ENCODE data around the gene PYDC2. TPM values are rescaled to one million over a fixed set of nuclear protein-coding genes. Genes with fewer than 3 reads are reported as not detected.

Gene PYDC2
- total RNA-seq, 2 experiments from 2014 or later = not detected

DNA sequence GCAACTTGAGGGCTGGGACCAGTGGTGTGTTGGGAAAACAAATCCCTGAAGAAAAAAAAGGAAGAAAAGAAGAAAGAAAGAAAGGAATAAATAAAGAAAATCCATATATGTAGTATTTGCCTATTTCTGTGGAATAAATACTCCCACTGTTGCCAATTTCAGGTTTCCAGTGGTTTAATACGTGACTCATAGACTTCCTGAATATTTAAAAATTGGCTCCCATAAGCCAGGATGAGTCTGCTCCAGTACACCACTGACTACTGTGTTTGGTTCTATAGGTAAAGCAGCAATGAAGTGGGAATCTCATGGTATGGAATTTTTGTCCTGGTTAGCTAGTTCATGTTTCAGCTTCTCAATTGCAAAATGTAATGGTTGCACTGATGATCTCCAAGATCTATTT, 31.6 kb downstream of the PYDC2 start:
- no peaks in the 10 kb centered on the region for H3K27me3 Mint-ChIP-seq
- no peak for DNase-seq
- no peak overlapping the region for H3K27ac Mint-ChIP-seq
- ATAC-seq (ENCODE audit: low read depth) = no peak
- peaks cover 2% of the 10 kb centered on the region for H3K9me3 Mint-ChIP-seq
- no peaks in the 10 kb centered on the region for H3K4me1 Mint-ChIP-seq
- POLR2A ChIA-PET = no interaction called here
- H3K36me3 Mint-ChIP-seq = no peaks in the 10 kb centered on the region
- H3K4me3 Mint-ChIP-seq = no peak overlapping the region

DNA sequence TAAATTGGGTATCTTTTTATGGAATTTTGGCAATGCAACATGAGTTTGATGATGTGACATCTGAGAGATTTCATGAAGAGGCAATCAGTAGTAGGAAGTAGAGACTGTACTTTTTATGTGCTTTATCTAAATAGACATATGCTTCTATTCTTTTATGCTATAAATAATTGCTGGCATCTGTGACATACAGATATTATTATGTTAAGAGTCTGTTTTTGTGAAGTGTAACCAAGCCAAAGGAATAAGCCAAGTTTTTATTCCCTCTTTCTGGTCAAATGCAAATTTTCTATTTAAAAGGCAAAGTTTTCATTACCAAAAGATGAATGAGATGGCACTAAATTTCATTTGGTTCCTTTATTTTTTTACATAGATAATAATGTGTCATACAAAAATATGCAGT, 32.4 kb downstream of the PYDC2 start:
- DNase-seq (no peak), ATAC-seq (ENCODE audit: low read depth) (no peak)
- Mint-ChIP-seq H3K4me3 (no peak overlapping the region), H3K27me3 (no peaks in the 10 kb centered on the region), H3K27ac (no peak overlapping the region), H3K36me3 (no peaks in the 10 kb centered on the region), H3K9me3 (peaks cover 1% of the 10 kb centered on the region), H3K4me1 (no peaks in the 10 kb centered on the region)
- POLR2A ChIA-PET = no interaction called here

DNA sequence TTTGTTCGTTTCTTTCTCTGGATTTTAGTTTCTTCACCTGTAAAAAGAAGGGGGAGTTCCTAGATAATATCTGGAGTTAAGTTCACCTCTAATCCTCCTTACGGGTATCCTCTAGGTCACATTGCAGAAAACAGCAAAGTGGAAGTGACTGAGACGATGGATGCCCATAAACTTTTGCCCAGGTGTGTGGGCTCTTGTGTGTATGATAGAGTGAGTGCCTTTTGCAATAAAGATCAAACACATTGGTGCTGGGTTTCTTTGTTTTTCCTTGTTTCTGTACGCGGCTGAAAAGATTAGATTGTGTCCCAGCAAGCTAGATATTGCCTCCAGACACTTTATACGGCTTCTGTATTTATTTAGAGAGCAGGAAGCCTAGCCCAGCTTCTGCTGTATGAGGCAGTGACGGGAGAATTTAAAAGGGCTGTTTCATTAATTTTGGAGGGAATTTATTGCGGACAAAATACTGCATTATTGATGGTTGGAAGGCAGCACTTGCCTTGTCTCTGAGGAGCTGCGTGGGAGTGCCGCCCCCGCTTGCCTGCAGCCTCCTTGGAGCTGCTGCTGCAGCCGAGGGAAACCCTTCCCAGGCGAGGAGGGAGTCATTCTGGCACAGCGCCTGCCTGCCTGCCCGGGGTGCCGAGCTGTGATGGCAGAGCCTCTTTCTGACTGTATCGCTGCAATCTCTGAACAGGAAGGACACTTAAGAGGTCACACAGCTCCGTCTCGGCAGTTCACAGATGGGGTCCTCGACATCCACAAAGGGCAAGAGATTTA, 38.5 kb downstream of the PYDC2 start:
- Mint-ChIP-seq H3K27ac (no peak overlapping the region), H3K9me3 (peaks cover 2% of the 10 kb centered on the region), H3K36me3 (no peaks in the 10 kb centered on the region), H3K27me3 (no peaks in the 10 kb centered on the region), H3K4me1 (no peaks in the 10 kb centered on the region), H3K4me3 (no peak overlapping the region)
- ATAC-seq (ENCODE audit: low read depth) (no peak), DNase-seq (no peak)
- POLR2A ChIA-PET = no interaction called here

DNA sequence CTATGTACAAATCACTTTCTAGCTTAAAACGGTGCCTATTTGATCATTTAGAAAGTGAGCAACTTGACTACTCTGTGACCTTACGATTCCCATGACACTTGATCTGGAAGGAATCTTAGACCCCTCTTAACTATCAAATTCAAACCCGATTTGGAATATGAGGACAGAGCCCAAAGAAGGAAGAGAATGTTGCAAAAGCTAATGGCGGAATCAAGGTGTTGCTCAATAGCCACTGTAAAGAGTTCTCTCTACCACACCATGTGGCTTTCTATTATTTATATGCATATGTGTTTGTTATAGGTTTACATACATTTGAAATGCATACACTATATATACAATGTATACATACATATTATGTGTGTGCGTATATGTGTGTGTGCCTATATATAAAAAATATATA, 39.9 kb downstream of the PYDC2 start:
- no peak for ATAC-seq (ENCODE audit: low read depth)
- no peaks in the 10 kb centered on the region for H3K36me3 Mint-ChIP-seq
- H3K27ac Mint-ChIP-seq = no peak overlapping the region
- DNase-seq = no peak
- POLR2A ChIA-PET = no interaction called here
- H3K4me1 Mint-ChIP-seq = no peaks in the 10 kb centered on the region
- H3K9me3 Mint-ChIP-seq = peaks cover 2% of the 10 kb centered on the region
- H3K4me3 Mint-ChIP-seq = no peak overlapping the region
- H3K27me3 Mint-ChIP-seq = no peaks in the 10 kb centered on the region

DNA sequence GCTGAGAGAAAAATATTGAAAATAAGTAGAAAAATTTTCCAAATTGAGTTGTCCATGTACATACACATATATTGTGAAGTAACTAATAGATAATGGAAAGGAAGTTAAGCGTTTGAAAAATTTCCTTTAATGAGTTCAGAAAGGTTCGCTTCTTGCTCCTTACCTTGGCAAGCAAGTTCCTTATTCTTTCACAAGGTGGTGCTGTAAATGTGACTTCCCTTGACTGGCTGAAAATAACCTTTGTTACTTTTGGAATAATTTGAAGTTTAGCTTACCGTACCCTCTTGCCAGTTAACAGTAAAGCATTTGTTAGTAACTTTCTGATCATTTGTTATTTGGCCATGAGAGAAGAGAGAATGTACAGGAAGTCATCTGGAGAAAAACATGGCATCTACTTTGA, 41.6 kb downstream of the PYDC2 start:
- peaks cover 2% of the 10 kb centered on the region for H3K9me3 Mint-ChIP-seq
- H3K4me1 Mint-ChIP-seq = no peaks in the 10 kb centered on the region

DNA sequence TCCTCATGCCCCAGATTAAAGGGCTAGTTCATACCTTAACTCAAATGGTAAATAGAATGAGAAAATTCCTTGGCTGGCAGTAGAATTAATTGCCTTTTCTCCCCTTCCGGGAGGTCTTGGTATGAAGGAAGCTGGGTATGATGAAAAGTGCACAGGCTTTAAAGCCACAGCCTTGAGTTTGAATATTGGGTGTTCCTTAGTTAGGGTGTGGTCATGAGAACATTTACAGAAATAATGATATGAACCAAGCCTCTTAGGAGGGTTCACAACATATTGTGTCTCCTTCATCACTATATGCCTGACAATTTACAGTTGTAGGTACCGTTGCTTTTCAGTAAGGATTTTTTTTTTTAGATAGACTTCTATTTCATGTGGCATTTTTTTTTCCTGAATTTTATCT, 48.1 kb downstream of the PYDC2 start:
- Mint-ChIP-seq H3K36me3 (no peaks in the 10 kb centered on the region), H3K4me1 (no peaks in the 10 kb centered on the region), H3K9me3 (no peaks in the 10 kb centered on the region), H3K27me3 (no peaks in the 10 kb centered on the region), H3K27ac (no peak overlapping the region), H3K4me3 (no peak overlapping the region)
- POLR2A ChIA-PET = no interaction called here
- DNase-seq (no peak), ATAC-seq (ENCODE audit: low read depth) (no peak)

More for the DNA sequence above, 41.6 kb downstream of the PYDC2 start:
- Mint-ChIP-seq H3K4me3 (no peak overlapping the region), H3K36me3 (no peaks in the 10 kb centered on the region), H3K27me3 (no peaks in the 10 kb centered on the region), H3K27ac (no peak overlapping the region)
- DNase-seq (no peak), ATAC-seq (ENCODE audit: low read depth) (no peak)
- POLR2A ChIA-PET = no interaction called here

Other genes starting within 250 kb of the PYDC2 start
- 1 to 10 TPM; 4.9 to 5.1 TPM for gene CCDC50, start 131.8 kb upstream of the PYDC2 start, total RNA-seq
- gene UTS2B, start 130.6 kb upstream of the PYDC2 start, total RNA-seq = not detected

Data from activated naive CD8-positive, alpha-beta T cell treated with anti-CD3 and anti-CD28 coated beads, Interleukin-2, amount 10 ng/mL, durations not matched to agents 7 days and 5 days (primary cell).